K562 (cell line): ENCODE measurements around the gene SHISA9. TPM values are rescaled to one million over a fixed set of nuclear protein-coding genes. Genes with fewer than 3 reads are reported as not detected.

Source experiments
- HDAC1 ChIP-seq, 2 experiments: fragments of 450-650 bp; IDR thresholded peaks; 2 replicates each; pipeline ENCODE4 v1.6.1; 2016 to 2017; ENCODE audit warnings: inconsistent platforms in 1 of 2, mild to moderate bottlenecking in 1 of 2, moderate library complexity in 1 of 2
- HEY1 ChIP-seq: fragments of 250-450 bp; sonication (Bioruptor Pico); IDR thresholded peaks from 2 replicates; pipeline ENCODE4 v1.5.0; 2020; ENCODE audit warnings: mild to moderate bottlenecking, moderate library complexity, borderline replicate concordance
- HIVEP1 ChIP-seq: fragments of 250-450 bp; sonication (Bioruptor Pico); IDR thresholded peaks from 2 replicates; pipeline ENCODE4 v1.4.0; 2020; ENCODE audit warnings: mild to moderate bottlenecking
- HLTF ChIP-seq: fragments of 450-650 bp; IDR thresholded peaks from 2 replicates; pipeline ENCODE4 v1.6.1; 2016
- NCOA2 ChIP-seq, 2 experiments: fragments of 450-650 bp; IDR thresholded peaks; 2 replicates each; pipeline ENCODE4 v1.6.1; 2018; ENCODE audit warnings: mild to moderate bottlenecking in 2 of 2, moderate library complexity in 1 of 2; ENCODE audit not compliant: partially characterized antibody in 2 of 2
- POLR2A ChIP-seq: fragments of 450-650 bp; conservative IDR thresholded peaks from 2 replicates; pipeline ENCODE4 v1.6.1; 2016
- POLR2B ChIP-seq: fragments of 450-650 bp; IDR thresholded peaks from 2 replicates; pipeline ENCODE4 v1.6.1; 2018; ENCODE audit warnings: low read depth; ENCODE audit not compliant: partially characterized antibody
- SIN3A ChIP-seq, 2 experiments: fragments of 150-350 bp in 1 of 2; IDR thresholded peaks; 2 replicates each; pipeline ENCODE4 v1.6.1; 2011 to 2016; ENCODE audit warnings: borderline replicate concordance in 2 of 2, low read depth in 2 of 2, low read length in 2 of 2, mild to moderate bottlenecking in 2 of 2, moderate library complexity in 2 of 2; ENCODE audit not compliant: control insufficient read depth in 1 of 2
- TOE1 ChIP-seq, 2 experiments: fragments of 450-650 bp in 1 of 2; sonication (generic) in 1 of 2; formaldehyde crosslinking in 1 of 2; IDR thresholded peaks; 2 replicates each; pipeline versions ENCODE4 v1.7.1 to v1.8.0; 2016 to 2022; ENCODE audit warnings: borderline replicate concordance in 2 of 2, mild to moderate bottlenecking in 2 of 2, antibody characterized with exemption in 1 of 2, inconsistent platforms in 1 of 2, low read depth in 1 of 2, missing genetic modification reagents in 1 of 2, moderate library complexity in 1 of 2
- ZNF165 ChIP-seq: fragments of 250-450 bp; sonication (Bioruptor Pico); IDR thresholded peaks from 2 replicates; pipeline ENCODE4 v1.4.0; 2020; ENCODE audit warnings: borderline replicate concordance
- polyA plus RNA-seq, 8 experiments: library from polyadenylated mRNA; depleted of rRNA in 4 of 8; stranded (reverse) in 5 of 8; unstranded in 3 of 8; fragments of >200 nt; fragmentation: Nextera tagmentation in 2 of 8; fragmentation: Illumina TruSeq in 1 of 8; extraction: Ambion mirVana in 2 of 8; extraction: Trizol in 1 of 8; gene quantifications; 2 replicates each; pipeline versions ENCODE4 v1.2.1 to v1.2.3, GENCODE V29; 2011 to 2014; ENCODE audit warnings: inconsistent platforms in 1 of 8, missing spikeins in 1 of 8
- total RNA-seq, 7 experiments: library from RNA; depleted of rRNA in 6 of 7; stranded (reverse); fragments of >200 nt in 6 of 7; fragmentation: Illumina TruSeq in 2 of 7; extraction: Trizol in 2 of 7; gene quantifications; 2 replicates each; pipeline versions ENCODE4 v1.2.1 to v1.2.3, GENCODE V29; 2011 to 2021; ENCODE audit warnings: low replicate concordance in 1 of 7
- TF ChIP-seq, protein P1 (sequence below): fragments of 250-450 bp; sonication (Bioruptor Pico); IDR thresholded peaks from 2 replicates; pipeline ENCODE4 v1.5.0; 2020; ENCODE audit warnings: mild to moderate bottlenecking, borderline replicate concordance
- TF ChIP-seq, protein P2 (sequence below): fragments of 250-450 bp; sonication (Bioruptor Pico); IDR thresholded peaks from 2 replicates; pipeline ENCODE4 v1.9.0; 2021; ENCODE audit warnings: mild to moderate bottlenecking
- TF ChIP-seq, protein P3 (sequence below): fragments of 450-650 bp; IDR thresholded peaks from 2 replicates; pipeline ENCODE4 v1.6.1; 2018; ENCODE audit not compliant: partially characterized antibody

SHISA9 gene
- total and polyA plus RNA-seq, 9 of the 15 experiments (the other 6 are each of a cell fraction or from before 2014, with no cell fraction given) = under 0.01 to 0.16 (median 0.01) TPM; not detected in 6

DNA sequence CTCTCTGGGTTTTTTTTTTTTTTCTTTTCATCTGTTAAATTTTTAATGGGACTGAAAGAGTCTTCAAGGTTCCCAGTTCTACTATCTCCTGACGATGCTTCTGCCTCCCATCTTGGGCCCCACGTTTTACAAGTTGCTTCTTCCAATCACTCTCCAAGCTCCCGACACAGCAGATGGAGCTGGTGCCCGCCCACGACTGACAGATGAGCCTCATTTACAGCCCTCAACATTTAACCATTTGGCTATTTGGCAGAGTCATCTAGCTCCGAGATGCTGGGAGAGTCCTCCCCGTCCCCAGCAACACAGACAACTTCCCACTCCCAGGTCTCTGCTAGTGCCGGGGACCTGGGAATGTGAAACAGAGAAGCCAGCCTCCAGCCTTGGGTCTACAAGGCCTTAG, 276.9 kb downstream of the SHISA9 start (continued):
- TF ChIP-seq ZNF165 (no peak), POLR2B (no peak), TOE1 (IDR thresholded peaks at IDR 0.05; ENCODE audit: borderline replicate concordance) (no peak), TOE1 (CRISPR knock-in tag; IDR thresholded peaks at IDR 0.05; ENCODE audit: borderline replicate concordance, low read depth) (no peak), HLTF (no peak), SIN3A (IDR thresholded peaks at IDR 0.05; ENCODE audit: borderline replicate concordance in 2 of 2, control insufficient read depth in 1 of 2, low read depth in 2 of 2, low read length in 2 of 2) (no peak), HDAC1 (IDR thresholded peaks at IDR 0.05) (no peak), POLR2A (no peak), HIVEP1 (no peak), NCOA2 (IDR thresholded peaks at IDR 0.05; ENCODE audit: partially characterized antibody in 2 of 2) (no peak), HEY1 (CRISPR knock-in tag) (no peak)
- TF ChIP-seq, protein P1, sequence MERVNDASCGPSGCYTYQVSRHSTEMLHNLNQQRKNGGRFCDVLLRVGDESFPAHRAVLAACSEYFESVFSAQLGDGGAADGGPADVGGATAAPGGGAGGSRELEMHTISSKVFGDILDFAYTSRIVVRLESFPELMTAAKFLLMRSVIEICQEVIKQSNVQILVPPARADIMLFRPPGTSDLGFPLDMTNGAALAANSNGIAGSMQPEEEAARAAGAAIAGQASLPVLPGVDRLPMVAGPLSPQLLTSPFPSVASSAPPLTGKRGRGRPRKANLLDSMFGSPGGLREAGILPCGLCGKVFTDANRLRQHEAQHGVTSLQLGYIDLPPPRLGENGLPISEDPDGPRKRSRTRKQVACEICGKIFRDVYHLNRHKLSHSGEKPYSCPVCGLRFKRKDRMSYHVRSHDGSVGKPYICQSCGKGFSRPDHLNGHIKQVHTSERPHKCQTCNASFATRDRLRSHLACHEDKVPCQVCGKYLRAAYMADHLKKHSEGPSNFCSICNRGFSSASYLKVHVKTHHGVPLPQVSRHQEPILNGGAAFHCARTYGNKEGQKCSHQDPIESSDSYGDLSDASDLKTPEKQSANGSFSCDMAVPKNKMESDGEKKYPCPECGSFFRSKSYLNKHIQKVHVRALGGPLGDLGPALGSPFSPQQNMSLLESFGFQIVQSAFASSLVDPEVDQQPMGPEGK (CRISPR knock-in tag) = no peak
- TF ChIP-seq, protein P2, sequence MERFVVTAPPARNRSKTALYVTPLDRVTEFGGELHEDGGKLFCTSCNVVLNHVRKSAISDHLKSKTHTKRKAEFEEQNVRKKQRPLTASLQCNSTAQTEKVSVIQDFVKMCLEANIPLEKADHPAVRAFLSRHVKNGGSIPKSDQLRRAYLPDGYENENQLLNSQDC (CRISPR knock-in tag) = no peak
- TF ChIP-seq, protein P3, sequence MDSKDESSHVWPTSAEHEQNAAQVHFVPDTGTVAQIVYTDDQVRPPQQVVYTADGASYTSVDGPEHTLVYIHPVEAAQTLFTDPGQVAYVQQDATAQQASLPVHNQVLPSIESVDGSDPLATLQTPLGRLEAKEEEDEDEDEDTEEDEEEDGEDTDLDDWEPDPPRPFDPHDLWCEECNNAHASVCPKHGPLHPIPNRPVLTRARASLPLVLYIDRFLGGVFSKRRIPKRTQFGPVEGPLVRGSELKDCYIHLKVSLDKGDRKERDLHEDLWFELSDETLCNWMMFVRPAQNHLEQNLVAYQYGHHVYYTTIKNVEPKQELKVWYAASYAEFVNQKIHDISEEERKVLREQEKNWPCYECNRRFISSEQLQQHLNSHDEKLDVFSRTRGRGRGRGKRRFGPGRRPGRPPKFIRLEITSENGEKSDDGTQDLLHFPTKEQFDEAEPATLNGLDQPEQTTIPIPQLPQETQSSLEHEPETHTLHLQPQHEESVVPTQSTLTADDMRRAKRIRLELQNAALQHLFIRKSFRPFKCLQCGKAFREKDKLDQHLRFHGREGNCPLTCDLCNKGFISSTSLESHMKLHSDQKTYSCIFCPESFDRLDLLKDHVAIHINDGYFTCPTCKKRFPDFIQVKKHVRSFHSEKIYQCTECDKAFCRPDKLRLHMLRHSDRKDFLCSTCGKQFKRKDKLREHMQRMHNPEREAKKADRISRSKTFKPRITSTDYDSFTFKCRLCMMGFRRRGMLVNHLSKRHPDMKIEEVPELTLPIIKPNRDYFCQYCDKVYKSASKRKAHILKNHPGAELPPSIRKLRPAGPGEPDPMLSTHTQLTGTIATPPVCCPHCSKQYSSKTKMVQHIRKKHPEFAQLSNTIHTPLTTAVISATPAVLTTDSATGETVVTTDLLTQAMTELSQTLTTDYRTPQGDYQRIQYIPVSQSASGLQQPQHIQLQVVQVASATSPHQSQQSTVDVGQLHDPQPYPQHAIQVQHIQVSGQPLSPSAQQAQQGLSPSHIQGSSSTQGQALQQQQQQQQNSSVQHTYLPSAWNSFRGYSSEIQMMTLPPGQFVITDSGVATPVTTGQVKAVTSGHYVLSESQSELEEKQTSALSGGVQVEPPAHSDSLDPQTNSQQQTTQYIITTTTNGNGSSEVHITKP = no peak
